ENCODE data around the gene TPP2.
A peak's percentile ranks its signal among the peaks of the same experiment; 100 is the strongest.

TPP2 gene

GRCh38 chr13:102596147-102597028, at the start of gene TPP2:
TSS of gene TPP2 (plus strand) at chr13:102596986. CDS start at chr13:102597039, 53 bp downstream.
- DNase-seq (ENCODE audit: low spot score) (peak; percentile 92), FAIRE-seq (peak; percentile 45)

- DNase-seq (ENCODE audit: low spot score) (no peak), FAIRE-seq (no peak)
Measured at GRCh38 chr13:102548811-102549210, 48.0 kb upstream of the TPP2 start.

- no peak for DNase-seq (ENCODE audit: low spot score)
- FAIRE-seq = no peak
Measured at GRCh38 chr13:102550507-102550906, 46.3 kb upstream of the TPP2 start.

- FAIRE-seq = peak; percentile 7
- DNase-seq (ENCODE audit: low spot score) = peak; percentile 22
Measured at GRCh38 chr13:102555914-102556553, 40.8 kb upstream of the TPP2 start.

GRCh38 chr13:102556806-102557205, 40.0 kb upstream of the TPP2 start:
- no peak for FAIRE-seq
- no peak for DNase-seq (ENCODE audit: low spot score)

GRCh38 chr13:102558029-102558428, 38.8 kb upstream of the TPP2 start:
- no peak for DNase-seq (ENCODE audit: low spot score)
- FAIRE-seq = no peak

GRCh38 chr13:102561933-102562332, 34.9 kb upstream of the TPP2 start:
- DNase-seq (ENCODE audit: low spot score) = no peak
- no peak for FAIRE-seq

GRCh38 chr13:102563267-102563666, 33.5 kb upstream of the TPP2 start:
- DNase-seq (ENCODE audit: low spot score) (no peak), FAIRE-seq (no peak)

GRCh38 chr13:102564564-102564963, 32.2 kb upstream of the TPP2 start:
- DNase-seq (ENCODE audit: low spot score) (no peak), FAIRE-seq (no peak)

- FAIRE-seq (no peak), DNase-seq (ENCODE audit: low spot score) (no peak)
Measured at GRCh38 chr13:102566513-102566912, 30.3 kb upstream of the TPP2 start.

GRCh38 chr13:102567857-102568256, 28.9 kb upstream of the TPP2 start:
- DNase-seq (ENCODE audit: low spot score) = no peak
- FAIRE-seq = no peak

GRCh38 chr13:102569488-102569887, 27.3 kb upstream of the TPP2 start:
- FAIRE-seq (no peak), DNase-seq (ENCODE audit: low spot score) (no peak)

GRCh38 chr13:102571075-102571474, 25.7 kb upstream of the TPP2 start:
- FAIRE-seq = no peak

GRCh38 chr13:102572323-102572722, 24.5 kb upstream of the TPP2 start:
- FAIRE-seq (no peak), DNase-seq (ENCODE audit: low spot score) (no peak)

More at GRCh38 chr13:102571075-102571474, 25.7 kb upstream of the TPP2 start:
- no peak for DNase-seq (ENCODE audit: low spot score)

- peak; percentile 67 for FAIRE-seq
- no peak for DNase-seq (ENCODE audit: low spot score)
Measured at GRCh38 chr13:102580552-102581169, 16.1 kb upstream of the TPP2 start.

GRCh38 chr13:102582256-102582655, 14.5 kb upstream of the TPP2 start:
- DNase-seq (ENCODE audit: low spot score) (no peak), FAIRE-seq (no peak)

- DNase-seq (ENCODE audit: low spot score) = no peak
- FAIRE-seq = no peak
Measured at GRCh38 chr13:102584434-102584833, 12.4 kb upstream of the TPP2 start.

- no peak for DNase-seq (ENCODE audit: low spot score)
- FAIRE-seq = no peak
Measured at GRCh38 chr13:102586615-102587014, 10.2 kb upstream of the TPP2 start.

- DNase-seq (ENCODE audit: low spot score) = no peak
- FAIRE-seq = no peak
Measured at GRCh38 chr13:102587916-102588315, 8.9 kb upstream of the TPP2 start.

GRCh38 chr13:102589301-102589822, 7.4 kb upstream of the TPP2 start:
- FAIRE-seq (no peak), DNase-seq (ENCODE audit: low spot score) (no peak)

GRCh38 chr13:102591988-102592781, 4.6 kb upstream of the TPP2 start:
- DNase-seq (ENCODE audit: low spot score) (peak; percentile 17), FAIRE-seq (no peak)

All from RCC 7860 (cell line).